Measurements from ENCODE around the gene UST. TPM values are rescaled to one million over a fixed set of nuclear protein-coding genes. Genes with fewer than 3 reads are reported as not detected.
A peak's percentile ranks its signal among the peaks of the same experiment; 100 is the strongest.
"Not testable (repeated sequence)": the region's sequence is repeated elsewhere in the genome, so short reads cannot be mapped to it uniquely, and the experiment has no call there.

The UST gene
- polyA plus RNA-seq, 4 donors = 9.0 to 13.6 (median 11.8) TPM

DNA sequence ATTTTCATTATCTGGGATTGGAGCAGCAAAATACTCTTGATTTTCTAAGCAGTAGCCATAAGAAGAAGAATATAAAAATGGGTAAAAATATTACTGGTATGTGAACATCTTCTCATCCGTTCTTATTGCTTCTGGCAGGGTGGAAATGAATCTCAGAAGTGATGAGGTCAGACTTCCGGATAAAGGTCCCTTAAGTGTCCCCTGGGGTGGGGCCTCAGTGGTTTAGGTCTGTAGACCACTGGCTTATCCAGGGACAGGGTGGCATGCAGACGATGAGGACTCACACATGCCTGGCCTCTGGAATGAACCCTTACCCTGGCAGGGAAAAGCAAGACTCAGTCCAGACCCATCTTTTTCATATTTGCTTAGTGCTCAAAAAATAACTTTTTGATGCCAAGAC lies 143.3 kb downstream of the UST start:
- no peak for DNase-seq (ENCODE audit: low read depth in 4 of 4, low spot score in 2 of 4)

DNA sequence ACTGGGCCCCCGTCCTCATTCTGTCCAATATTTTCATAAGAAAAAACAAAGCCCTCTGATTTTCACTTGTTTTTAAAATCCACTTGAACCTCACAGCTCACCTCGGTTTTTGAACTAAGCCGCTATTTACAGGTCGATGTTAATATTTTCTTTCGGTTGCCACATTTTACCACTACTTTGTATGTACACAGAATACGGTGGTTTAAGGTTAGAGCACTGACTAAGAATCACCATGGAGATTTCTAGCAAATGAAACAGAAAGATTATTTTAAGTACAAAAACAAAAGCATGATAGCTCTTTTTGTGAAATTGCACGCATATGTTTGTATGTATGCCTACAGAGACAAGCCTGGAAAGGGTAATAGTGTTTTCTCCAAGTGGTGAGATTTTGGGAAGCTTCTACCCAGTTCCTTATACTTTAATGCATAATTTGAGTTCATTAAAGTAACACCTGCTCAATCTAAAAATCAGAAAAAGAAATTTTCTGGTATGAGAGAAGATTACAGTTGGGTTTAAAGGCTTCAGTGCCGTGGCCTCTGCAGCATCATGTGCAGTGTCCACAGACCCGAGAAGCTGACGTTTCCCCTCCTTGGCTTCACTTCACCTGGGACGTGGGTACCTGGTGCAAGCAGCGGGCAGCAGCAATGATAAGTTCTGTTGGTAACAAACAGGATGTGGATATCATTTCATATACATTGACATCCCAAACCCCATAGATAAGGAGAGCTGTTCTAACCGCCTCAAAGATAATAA lies 144.0 kb downstream of the UST start:
- DNase-seq (ENCODE audit: low read depth in 4 of 4, low spot score in 2 of 4) = no peak

DNA sequence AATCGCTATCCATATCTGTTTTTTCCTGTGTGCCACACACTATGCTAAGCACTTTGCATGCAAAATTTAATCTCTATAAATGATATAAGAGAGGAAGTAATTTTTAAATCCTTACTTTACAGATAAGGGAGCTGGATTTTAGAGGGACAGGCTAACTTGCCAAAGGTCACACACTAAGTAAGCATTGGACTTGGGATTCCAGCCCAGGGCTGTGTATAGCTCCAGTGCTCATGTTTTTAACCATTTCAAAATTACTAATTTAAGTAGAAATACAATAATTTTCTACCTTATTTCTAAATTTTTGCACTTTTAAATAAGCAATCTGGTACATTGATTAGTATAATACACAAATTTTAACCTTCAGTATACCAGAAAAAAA lies 144.6 kb downstream of the UST start:
- DNase-seq (ENCODE audit: low read depth in 4 of 4, low spot score in 2 of 4) = no peak

DNA sequence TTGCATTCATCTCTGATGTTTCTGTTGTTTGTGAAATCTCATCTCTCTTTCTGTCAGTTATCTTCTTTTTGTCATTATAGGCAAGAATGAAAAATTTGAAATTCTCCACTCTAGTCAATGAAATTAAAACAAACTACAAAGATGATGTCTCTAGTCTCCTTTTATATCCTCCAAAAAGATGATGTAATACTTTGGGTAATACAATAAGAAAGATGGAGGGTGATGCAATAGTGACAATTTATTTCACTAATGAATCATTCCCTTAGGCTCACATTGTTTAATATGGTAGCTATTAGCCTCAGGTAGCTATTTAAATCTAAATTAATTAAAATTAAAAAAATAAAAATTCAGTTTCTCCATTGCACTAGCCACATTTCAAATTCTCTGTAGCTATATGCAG lies 145.4 kb downstream of the UST start:
- no peak for DNase-seq (ENCODE audit: low read depth in 4 of 4, low spot score in 2 of 4)

DNA sequence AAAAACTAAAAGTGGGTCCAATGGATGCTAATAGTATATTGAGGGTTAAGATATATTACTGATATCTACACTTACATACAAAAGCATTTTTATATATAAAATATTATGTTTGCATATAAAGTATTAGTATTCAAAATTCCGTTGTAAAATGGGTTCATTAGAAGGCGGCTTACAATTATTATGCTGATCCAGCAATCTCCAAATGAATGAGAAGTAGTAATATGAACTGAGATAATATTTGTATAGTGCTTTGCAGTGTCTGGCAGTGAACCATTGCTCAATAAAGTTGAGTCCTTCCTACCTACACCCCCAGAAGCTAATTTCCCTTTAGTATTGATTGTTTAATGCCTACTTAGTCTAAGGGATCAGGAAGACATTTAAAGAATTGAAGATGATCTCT lies 146.2 kb downstream of the UST start:
- no peak for DNase-seq (ENCODE audit: low read depth in 4 of 4, low spot score in 2 of 4)

DNA sequence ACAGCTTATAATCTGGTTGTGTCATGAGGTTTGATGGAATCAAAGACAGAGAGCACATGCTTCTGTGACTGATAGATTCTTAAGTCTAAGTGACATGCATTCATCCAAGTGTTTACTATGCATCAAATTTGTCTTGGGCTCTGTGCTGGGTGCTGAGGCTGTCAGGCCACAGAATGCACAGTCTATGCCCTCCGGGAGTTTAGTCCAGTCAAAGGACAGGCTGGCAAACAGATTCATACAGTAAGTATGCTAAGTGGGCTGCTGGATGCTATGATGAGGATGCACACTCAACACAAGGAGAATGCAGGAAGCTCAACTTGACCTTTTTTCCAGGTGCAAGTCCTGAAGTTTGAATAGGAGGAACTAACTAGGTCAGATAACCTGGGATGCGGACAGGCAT lies 146.7 kb downstream of the UST start:
- DNase-seq (ENCODE audit: low read depth in 4 of 4, low spot score in 2 of 4) = no peak

DNA sequence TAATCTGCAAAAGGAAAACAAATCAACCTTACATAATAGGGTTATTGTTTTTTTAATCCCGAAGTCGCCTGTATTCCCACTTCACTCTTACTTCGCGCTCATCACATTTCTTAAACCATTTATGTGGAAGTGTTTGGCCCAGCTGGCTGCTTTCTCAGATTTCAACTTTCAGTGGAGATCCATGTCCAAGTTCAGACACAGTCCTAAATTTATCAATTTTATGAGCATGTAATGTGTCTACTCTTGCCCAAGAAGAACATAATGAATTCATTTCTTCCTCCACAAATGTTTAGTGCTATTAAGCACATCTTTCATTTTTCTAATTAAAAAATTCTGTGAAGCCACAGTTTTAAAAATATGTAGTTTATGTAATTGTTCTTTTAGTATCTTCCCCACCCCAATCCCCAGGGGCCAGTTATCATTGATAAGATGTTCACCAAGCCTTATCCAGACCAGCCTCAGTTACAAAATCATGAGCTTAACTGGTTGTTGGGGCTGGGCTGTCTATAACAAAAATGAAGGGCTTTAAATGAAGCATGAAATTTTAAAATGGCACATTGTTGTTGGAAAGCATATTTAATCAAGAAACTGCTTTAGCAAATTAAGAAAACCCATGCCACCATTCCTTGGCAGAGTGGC lies 151.7 kb downstream of the UST start:
- peak; percentile 39 to 60 (median 52) for DNase-seq (ENCODE audit: low read depth in 4 of 4, low spot score in 2 of 4)

DNA sequence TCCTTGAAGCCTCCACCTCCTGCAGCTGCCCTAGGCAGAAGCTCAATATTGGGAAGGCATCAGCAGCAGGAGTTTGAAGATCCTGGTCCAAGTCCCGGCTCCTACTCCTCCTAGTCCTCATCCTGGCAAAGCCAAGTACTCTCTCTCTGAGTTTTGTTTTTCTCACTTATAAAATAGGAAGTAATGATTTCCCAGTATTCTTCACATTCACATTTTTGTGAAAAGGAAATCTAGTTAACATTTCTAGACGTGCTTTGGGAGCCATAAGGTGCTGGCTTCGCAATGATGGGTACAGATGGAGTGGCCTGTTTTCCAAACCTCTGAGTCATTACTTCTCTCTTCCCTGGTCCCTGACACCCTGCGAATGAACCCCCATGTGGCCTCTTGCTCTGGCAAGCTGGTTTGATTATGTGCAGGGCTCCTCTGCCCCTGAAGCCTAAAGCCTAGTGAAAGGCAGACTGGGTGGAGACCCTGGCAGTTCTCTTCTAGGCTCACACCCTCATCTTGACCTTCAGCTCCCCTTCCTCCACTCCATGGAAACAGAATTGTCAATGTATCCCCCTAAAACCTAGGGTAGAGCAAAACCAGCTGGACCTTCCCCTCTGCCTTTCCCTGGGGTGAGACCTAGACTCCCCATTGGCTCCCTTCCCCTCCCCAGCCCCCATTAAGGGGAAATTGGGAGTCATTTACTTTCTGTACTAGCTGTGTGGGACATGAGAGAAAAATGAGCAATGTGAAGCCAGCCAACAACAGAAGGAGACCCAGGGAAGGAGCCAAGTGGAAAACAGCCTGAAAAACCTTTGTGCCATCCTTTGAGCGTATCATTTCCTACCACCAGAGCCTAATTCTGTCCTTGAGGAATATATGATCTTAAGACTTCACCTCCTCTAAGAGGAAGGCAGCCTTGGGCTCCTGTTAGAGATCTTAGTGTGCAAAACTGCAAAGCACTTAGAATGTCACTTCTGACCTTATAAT lies 158.4 kb downstream of the UST start:
- DNase-seq (ENCODE audit: low read depth in 4 of 4, low spot score in 2 of 4) = no peak

DNA sequence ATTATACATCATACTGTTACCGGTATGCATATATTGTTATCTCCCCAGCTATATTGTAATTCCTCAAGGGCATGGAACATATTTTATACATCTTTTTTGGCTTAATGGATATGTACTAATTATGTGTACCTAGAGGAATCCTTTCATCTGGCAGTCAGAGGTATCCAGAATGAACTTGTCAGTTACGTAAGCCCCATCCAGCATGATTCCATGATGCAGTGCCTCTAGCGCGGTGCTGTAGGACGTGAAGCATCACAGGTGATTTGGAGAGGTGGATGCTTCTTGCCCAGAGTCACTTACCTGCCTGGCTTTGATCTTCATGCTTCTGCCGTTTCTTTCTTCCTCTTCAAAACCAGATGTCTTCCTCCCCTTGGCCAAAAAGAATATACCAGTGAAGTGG lies 159.1 kb downstream of the UST start:
- DNase-seq (ENCODE audit: low read depth in 4 of 4, low spot score in 2 of 4) = no peak

DNA sequence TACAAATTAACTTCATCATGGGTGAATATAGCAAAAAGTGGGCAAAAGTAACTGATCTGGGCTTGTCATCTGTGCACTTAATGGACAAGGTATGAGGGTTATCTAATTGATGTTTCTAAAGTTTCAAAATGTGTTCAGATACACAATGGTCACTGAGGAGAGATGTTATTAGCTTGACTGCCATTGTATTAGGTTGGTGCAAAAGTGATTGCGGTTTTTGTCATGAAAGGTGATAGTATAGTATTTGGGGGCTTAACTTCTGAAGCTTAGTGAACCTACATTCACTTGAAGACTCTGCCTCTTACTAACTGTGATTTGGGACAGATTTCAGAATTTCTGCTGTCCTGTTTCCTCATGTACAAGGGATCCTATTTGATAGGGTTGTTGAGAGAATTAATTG lies 159.6 kb downstream of the UST start:
- no peak for DNase-seq (ENCODE audit: low read depth in 4 of 4, low spot score in 2 of 4)

DNA sequence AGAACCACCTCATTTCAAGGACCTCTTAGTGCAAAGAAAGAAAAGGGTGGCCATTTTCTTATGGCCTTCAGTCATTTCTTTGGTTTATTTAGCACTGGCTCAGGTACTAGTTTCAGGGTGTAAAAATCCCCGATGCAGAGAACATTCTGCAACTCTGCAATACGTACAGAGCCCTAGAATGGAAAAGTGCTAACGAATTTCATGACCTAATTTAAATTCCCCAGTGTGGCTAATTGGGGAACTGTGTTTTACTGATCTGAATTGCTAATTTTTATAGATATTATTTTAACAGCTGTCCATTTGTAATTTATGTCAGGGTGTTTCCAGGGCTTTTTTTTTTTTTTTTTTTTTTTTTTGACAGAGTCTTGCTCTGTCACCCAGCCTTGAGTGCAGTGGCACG lies 160.7 kb downstream of the UST start:
- no peak for DNase-seq (ENCODE audit: low read depth in 4 of 4, low spot score in 2 of 4)

DNA sequence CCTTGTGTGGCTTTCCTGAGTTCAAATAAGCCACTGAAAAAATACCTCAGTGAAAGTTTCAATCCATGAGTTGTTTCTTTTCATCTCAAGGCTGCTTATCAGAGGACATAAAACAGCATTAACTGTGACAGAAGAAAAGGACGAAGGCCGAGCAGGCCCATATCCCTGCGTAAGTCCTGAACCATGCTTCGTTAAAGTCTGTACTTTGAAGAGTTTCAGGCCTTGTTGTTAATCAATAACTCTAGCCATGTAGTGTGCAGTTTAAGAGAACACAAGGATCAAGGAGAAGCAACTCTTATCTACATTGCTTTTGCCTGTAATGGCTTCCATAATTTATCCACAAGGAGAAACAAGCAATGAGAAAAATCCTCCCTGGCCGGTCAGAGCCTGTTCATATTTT lies 165.4 kb downstream of the UST start:
- DNase-seq (ENCODE audit: low read depth in 4 of 4, low spot score in 2 of 4) = no peak

DNA sequence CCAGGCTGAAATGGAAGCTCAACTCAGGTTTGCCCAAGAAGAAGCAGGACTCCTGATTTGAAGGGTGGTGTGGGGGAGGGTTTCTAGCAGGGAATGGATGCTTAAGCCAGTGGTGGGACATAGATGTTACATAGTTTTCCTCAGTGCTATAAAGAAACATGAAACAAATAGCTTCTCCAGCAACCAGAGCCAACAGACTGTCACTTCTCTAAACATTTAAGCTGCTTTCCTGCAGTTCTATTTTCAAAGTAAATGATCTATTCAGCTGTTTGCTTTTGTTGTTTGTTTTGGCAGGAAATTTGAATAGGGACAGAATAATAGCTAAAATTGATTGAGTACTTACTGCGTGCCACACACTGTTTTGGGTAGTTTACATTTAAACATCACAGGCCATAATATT lies 169.0 kb downstream of the UST start:
- DNase-seq (ENCODE audit: low read depth in 4 of 4, low spot score in 2 of 4) = peak in 1 of 4 donors; percentile 46

DNA sequence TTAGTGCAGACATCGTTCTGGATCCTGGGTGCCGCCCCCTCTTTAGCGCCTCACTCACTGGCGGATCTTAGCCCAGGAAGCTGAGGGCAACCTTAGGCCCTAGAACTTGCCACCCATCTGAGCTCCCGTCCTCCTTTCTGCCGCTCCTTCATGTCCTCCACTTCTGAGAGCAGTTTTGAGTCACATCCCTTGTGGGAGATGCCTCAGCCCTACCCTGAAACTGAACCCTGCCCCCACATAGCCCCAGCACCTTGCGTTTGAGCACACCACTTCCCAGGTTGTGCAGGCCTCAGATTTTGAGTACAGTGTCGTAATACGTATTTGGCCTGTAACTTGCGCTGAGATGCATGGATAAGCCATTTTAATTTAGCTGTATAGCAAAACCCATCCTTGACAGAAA lies 169.7 kb downstream of the UST start:
- not testable (repeated sequence) for DNase-seq (ENCODE audit: low read depth in 4 of 4, low spot score in 2 of 4)

DNA sequence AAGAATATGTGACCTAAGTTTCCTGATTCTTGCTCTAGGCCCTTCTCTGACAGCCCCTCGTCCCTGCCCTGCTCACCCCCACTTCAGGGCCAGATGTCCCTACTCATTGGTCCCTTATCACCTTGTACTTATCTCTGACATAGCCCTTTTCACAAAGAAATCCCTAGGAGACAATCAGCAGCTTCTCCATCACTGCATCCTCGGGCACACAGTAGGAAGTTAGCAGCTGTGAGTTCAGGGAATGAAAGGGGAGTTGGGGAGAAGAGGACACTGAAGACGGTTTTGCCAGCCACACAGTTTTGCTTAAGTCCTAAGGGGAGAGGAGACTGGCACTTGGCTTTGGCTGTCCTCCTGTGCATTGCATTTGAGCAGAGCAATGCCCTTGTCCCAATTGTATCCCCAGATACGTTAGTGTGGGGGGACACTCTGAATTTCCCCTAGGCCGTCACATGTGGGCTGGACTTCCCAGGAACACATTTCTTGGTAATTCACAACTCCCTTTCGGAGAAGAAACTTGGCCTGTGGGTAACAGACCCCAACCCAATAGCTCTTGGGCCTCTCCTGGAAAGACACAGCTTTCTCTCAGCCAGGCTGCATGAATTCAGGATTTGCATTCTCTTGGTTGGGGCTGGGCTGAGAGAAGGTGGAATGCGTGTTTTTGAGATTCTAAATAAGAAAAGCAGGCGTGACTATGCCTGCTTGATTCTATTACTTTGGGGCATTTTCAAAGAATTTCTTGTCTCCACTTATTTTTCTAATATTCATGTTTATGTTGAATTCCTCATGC lies 177.6 kb downstream of the UST start:
- DNase-seq (ENCODE audit: low read depth in 4 of 4, low spot score in 2 of 4) = no peak

DNA sequence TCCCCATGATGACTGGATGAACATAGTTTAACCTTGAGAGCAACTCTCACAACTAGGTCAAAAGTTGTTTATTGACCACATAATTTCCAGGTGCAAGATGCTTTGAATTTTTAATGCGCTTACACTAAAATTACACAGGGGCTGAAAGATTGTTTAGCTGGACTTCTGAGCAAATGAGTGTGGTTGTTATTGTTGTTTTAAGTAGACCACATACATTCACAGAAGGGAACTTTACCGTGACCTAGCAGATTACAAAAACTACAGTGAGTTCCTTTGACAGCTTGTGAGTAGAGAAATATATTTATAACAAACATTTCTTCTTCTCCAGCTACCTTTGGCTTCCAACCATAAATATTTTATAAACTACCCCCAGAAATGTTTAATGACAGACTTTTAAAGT lies 178.9 kb downstream of the UST start:
- no peak for DNase-seq (ENCODE audit: low read depth in 4 of 4, low spot score in 2 of 4)

DNA sequence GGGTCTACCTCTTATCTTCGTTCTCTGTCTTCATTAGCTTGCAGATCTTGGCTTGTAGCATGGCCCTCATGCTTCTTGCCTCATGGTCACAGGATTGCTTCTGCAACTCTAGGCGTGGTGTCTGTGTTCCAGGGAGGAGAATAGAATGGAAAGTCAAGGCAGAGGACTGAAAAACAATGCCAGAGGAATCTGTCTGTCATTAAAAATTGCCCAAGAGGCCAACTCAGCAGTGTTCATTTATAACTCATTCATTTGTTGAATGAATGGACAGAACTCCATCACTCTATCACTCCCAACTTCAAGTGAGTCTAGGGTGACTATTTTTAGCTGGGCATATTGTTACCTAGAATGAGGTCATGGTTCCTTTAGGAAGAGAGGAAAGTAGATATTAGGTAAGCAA lies 179.6 kb downstream of the UST start:
- DNase-seq (ENCODE audit: low read depth in 4 of 4, low spot score in 2 of 4) = no peak

DNA sequence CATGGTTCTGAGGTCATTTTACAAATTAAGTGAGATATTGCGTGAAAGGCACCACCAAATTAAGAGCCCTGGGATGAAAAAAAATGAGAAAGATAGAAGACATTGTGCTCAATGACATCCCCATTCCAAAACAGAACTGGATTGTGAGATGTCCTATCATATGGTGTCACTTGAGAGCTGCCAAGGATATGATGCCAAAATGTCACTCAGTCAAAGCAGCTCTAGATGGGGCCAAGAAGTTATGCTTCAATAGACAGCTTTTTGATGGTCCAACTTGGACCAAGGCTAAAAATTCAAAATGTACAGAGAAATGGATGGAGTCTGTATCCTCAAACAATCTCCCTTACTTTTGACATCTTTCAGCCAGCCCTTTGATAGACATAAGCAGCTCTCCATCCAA lies 180.8 kb downstream of the UST start:
- DNase-seq (ENCODE audit: low read depth in 4 of 4, low spot score in 2 of 4) = no peak

DNA sequence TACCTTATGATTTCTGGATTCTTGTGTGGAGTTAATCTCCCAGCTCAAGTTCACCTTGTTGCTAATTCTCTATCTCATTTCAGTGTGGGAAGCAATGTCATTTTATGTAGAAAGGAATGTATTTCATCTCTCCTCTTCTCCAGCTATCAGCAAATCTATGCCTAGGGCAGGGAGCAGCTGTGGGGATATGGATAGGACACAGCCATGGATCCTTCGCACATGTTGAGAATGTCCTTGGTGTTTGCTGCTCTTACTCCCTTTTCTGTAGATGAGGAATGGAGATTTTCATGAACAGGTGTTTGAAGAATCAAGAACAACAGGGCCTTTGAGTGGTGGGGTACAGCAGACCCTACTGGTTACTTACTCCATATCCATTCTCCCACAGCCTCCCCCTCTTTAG lies 182.0 kb downstream of the UST start:
- no peak for DNase-seq (ENCODE audit: low read depth in 4 of 4, low spot score in 2 of 4)

DNA sequence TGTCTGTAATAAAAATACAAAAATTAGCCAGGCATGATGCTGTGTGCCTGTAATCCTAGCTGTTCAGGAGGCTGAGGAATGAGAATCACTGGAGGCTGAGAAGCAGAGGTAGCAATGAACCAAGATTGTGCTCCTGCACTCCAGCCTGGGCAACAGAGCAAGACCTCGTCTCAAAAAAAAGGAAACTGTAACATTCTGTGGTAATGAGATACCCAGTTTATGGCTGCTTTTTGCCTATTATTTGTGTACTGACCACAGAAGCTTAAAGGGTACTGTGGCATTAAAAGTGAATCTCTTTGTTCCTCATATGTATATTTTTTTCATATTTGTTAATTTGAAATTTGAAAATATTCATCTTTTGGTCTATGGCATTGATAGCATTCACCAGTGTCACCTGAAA lies 185.4 kb downstream of the UST start:
- DNase-seq (ENCODE audit: low read depth in 4 of 4, low spot score in 2 of 4) = no peak

DNA sequence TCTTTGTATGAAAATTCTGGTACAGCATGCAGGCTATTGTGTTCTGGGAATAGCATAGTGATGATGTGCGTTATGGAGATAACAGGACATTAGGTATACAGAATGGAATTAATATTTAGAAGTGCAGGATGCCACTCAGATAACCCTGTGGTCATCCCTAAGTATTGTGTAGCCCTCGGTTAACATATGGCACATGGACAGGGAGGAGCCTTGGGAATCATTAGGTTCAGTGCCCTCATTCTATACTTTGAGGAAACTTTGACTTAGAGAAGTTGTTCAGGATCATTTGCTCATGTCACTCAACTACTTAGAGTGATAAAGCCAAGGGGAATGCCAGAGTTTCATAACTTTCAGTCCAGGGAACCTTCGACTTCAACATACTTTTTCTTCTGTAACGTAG lies 185.9 kb downstream of the UST start:
- DNase-seq (ENCODE audit: low read depth in 4 of 4, low spot score in 2 of 4) = no peak

Data from left renal cortex interstitium (tissue), 4 donors.